H9 (cell line): ENCODE results near the gene MTCH1. TPM values are rescaled to one million over a fixed set of nuclear protein-coding genes. Genes with fewer than 3 reads are reported as not detected.
A peak's percentile ranks its signal among the peaks of the same experiment; 100 is the strongest.

Experiments used
- DNase-seq: peaks from one replicate; pipeline ENCODE4 v3.0.0-alpha.2; 2017
- H2AFZ ChIP-seq: one replicate; pipeline ENCODE4 v1.6.1; 2013; ENCODE audit warnings: mild to moderate bottlenecking, low read length, control low read depth, moderate library complexity
- H2AK5ac ChIP-seq: 2 replicates; pipeline ENCODE4 v1.6.1; 2013; ENCODE audit warnings: low read length, control low read depth, mixed read lengths; ENCODE audit not compliant: insufficient read length
- H2BK120ac ChIP-seq: one replicate; pipeline ENCODE4 v1.6.1; 2013; ENCODE audit warnings: low read depth, mild to moderate bottlenecking, low read length, control low read depth, inconsistent platforms; ENCODE audit not compliant: poor library complexity, severe bottlenecking
- H2BK12ac ChIP-seq: 2 replicates; pipeline ENCODE4 v1.6.1; 2013; ENCODE audit warnings: low read length, control low read depth, mixed read lengths, low read depth; ENCODE audit not compliant: insufficient read length
- H2BK15ac ChIP-seq: 2 replicates; pipeline ENCODE4 v1.6.1; 2013; ENCODE audit warnings: low read depth, low read length, control low read depth
- H2BK20ac ChIP-seq: one replicate; pipeline ENCODE4 v1.6.1; 2013; ENCODE audit warnings: low read depth, mild to moderate bottlenecking, low read length, control low read depth, inconsistent platforms; ENCODE audit not compliant: poor library complexity, severe bottlenecking
- H2BK5ac ChIP-seq: 2 replicates; pipeline ENCODE4 v1.6.1; 2013; ENCODE audit warnings: low read length, control low read depth, mixed read lengths; ENCODE audit not compliant: insufficient read length
- H3K14ac ChIP-seq: 2 replicates; pipeline ENCODE4 v1.6.1; 2013; ENCODE audit warnings: low read length, control low read depth; ENCODE audit not compliant: insufficient read depth
- H3K18ac ChIP-seq: 2 replicates; pipeline ENCODE4 v1.6.1; 2013; ENCODE audit warnings: low read depth, mild to moderate bottlenecking, mixed read lengths, low read length, control low read depth; ENCODE audit not compliant: insufficient read length
- H3K23ac ChIP-seq: 2 replicates; pipeline ENCODE4 v1.6.1; 2013; ENCODE audit warnings: low read length, control low read depth, mixed read lengths, low read depth; ENCODE audit not compliant: insufficient read length
- H3K23me2 ChIP-seq: 2 replicates; pipeline ENCODE4 v1.6.1; 2013; ENCODE audit warnings: low read depth, mild to moderate bottlenecking, mixed read lengths, low read length, control low read depth; ENCODE audit not compliant: insufficient read length, poor library complexity, severe bottlenecking
- H3K27ac ChIP-seq: 2 replicates; pipeline ENCODE4 v1.5.1; 2013; ENCODE audit warnings: low read length, control low read depth, mixed read lengths, low read depth; ENCODE audit not compliant: insufficient read length
- H3K27me3 ChIP-seq: 2 replicates; pipeline ENCODE4 v1.6.1; 2013; ENCODE audit warnings: low read length, control low read depth, inconsistent platforms; ENCODE audit not compliant: insufficient read depth
- H3K4ac ChIP-seq: 2 replicates; pipeline ENCODE4 v1.6.1; 2013; ENCODE audit warnings: low read depth, mild to moderate bottlenecking, control low read depth, inconsistent platforms, low read length, moderate library complexity
- H3K4me1 ChIP-seq: 2 replicates; pipeline ENCODE4 v1.6.1; 2013; ENCODE audit warnings: low read length, control low read depth, inconsistent platforms; ENCODE audit not compliant: insufficient read depth
- H3K4me2 ChIP-seq: 2 replicates; pipeline ENCODE4 v1.6.1; 2013; ENCODE audit warnings: low read length, control low read depth, mixed read lengths; ENCODE audit not compliant: insufficient read length, insufficient read depth
- H3K56ac ChIP-seq: 2 replicates; pipeline ENCODE4 v1.6.1; 2013; ENCODE audit warnings: low read depth, mild to moderate bottlenecking, mixed read lengths, low read length, control low read depth; ENCODE audit not compliant: insufficient read length
- H3K79me1 ChIP-seq: 2 replicates; pipeline ENCODE4 v1.6.1; 2013; ENCODE audit warnings: low read depth, mild to moderate bottlenecking, moderate library complexity, low read length, control low read depth, inconsistent platforms; ENCODE audit not compliant: insufficient read depth, poor library complexity, severe bottlenecking
- H3K79me2 ChIP-seq: 2 replicates; pipeline ENCODE4 v1.6.1; 2013; ENCODE audit warnings: low read length, control low read depth, inconsistent platforms; ENCODE audit not compliant: insufficient read depth
- H3K9ac ChIP-seq: 2 replicates; pipeline ENCODE4 v1.6.1; 2013; ENCODE audit warnings: low read length, control low read depth, mixed read lengths; ENCODE audit not compliant: insufficient read length; ENCODE audit errors: extremely low read depth
- H3K9me3 ChIP-seq: one replicate; pipeline ENCODE4 v1.6.1; 2013; ENCODE audit warnings: low read depth, low read length, inconsistent platforms; ENCODE audit not compliant: control insufficient read depth
- H3T11ph ChIP-seq: one replicate; pipeline ENCODE4 v1.6.1; 2013; ENCODE audit warnings: mild to moderate bottlenecking, low read length, control low read depth, inconsistent platforms
- H4K20me1 ChIP-seq: one replicate; pipeline ENCODE4 v1.6.1; 2013; ENCODE audit not compliant: control insufficient read depth, insufficient read length, insufficient read depth
- H4K5ac ChIP-seq: 2 replicates; pipeline ENCODE4 v1.6.1; 2013; ENCODE audit warnings: low read depth, mild to moderate bottlenecking, mixed read lengths, low read length, control low read depth; ENCODE audit not compliant: insufficient read length
- H4K8ac ChIP-seq: replicated peaks from 2 replicates; pipeline ENCODE4 v1.6.1; 2013; ENCODE audit warnings: low read length, control low read depth, mixed read lengths, low read depth; ENCODE audit not compliant: insufficient read length
- H4K91ac ChIP-seq: 2 replicates; pipeline ENCODE4 v1.6.1; 2013; ENCODE audit warnings: low read depth, mild to moderate bottlenecking, moderate library complexity, mixed read lengths, low read length, control low read depth; ENCODE audit not compliant: insufficient read length
- H3K27ac Mint-ChIP-seq, 3 experiments: 2 replicates in 2 of 3; 3 replicates in 1 of 3; pipeline ENCODE4 v1.8.0; 2020 to 2021; ENCODE audit warnings: mixed read lengths in 3 of 3, mild to moderate bottlenecking in 1 of 3, moderate library complexity in 1 of 3
- H3K27me3 Mint-ChIP-seq: 2 replicates; pipeline ENCODE4 v1.8.0; 2021; ENCODE audit warnings: low read depth, mild to moderate bottlenecking, moderate library complexity, mixed read lengths
- H3K36me3 Mint-ChIP-seq, 3 experiments: 2 replicates in 2 of 3; 3 replicates in 1 of 3; pipeline ENCODE4 v1.8.0; 2020 to 2021; ENCODE audit warnings: low read depth in 3 of 3, mixed read lengths in 3 of 3; ENCODE audit not compliant: insufficient read depth in 1 of 3
- H3K4me1 Mint-ChIP-seq, 2 experiments: 2 replicates each; pipeline ENCODE4 v1.8.0; 2020; ENCODE audit warnings: mixed read lengths in 2 of 2
- H3K4me3 Mint-ChIP-seq, 2 experiments: 2 replicates in 1 of 2; 3 replicates in 1 of 2; pipeline ENCODE4 v1.8.0; 2020 to 2021; ENCODE audit warnings: mild to moderate bottlenecking in 2 of 2, mixed read lengths in 2 of 2, moderate library complexity in 1 of 2
- H3K9me3 Mint-ChIP-seq, 2 experiments: 2 replicates in 1 of 2; 3 replicates in 1 of 2; pipeline ENCODE4 v1.8.0; 2020; ENCODE audit warnings: mild to moderate bottlenecking in 2 of 2, mixed read lengths in 2 of 2, moderate library complexity in 1 of 2
- WGBS: extraction: QIAGEN DNeasy Blood & Tissue Kit; methylation state at CpG from one replicate; pipeline ENCODE4 v1.1.7; 2013; ENCODE audit warnings: missing lambda C conversion rate, low lambda C conversion rate, mixed read lengths; ENCODE audit not compliant: insufficient read length; ENCODE audit errors: extremely low coverage; 5-methylcytosine and 5-hydroxymethylcytosine counted together
- total RNA-seq: library from RNA; stranded (reverse); gene quantifications from 2 replicates; pipeline ENCODE4 v1.2.1, GENCODE V29; 2021
- TF ChIP-seq, protein P1 (sequence below): fragments of 200-600 bp; sonication (generic); conservative IDR thresholded peaks from 3 replicates; pipeline ENCODE4 v1.8.0; 2021; ENCODE audit warnings: antibody characterized with exemption, mild to moderate bottlenecking

Gene MTCH1
- total RNA-seq, 1 experiment from 2014 or later, result 200 TPM

DNA sequence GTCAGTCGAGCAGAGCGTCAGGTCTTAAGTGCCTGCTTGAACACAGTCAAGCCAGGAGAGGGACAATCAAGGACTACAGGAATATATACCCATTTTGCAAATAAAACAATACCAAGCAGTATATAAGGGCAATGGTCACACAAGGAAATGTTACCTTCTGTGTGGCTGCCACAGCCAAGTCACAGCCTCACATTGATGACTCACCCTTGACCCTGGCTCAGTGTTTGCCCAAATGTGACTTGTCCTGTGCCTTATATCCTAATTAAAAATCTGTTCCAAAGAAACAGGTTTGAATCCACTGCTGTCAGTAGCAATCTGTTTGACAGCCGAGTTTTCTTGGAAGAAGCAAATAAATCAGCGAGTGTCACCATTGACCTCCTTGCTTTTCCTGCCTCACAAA lies 65.9 kb downstream of the MTCH1 start:
- peaks cover 0 to 3% of the 10 kb centered on the region in 2 experiments; a peak in 1 of 4 replicates for H3K4me1 Mint-ChIP-seq
- TF ChIP-seq, protein P1, sequence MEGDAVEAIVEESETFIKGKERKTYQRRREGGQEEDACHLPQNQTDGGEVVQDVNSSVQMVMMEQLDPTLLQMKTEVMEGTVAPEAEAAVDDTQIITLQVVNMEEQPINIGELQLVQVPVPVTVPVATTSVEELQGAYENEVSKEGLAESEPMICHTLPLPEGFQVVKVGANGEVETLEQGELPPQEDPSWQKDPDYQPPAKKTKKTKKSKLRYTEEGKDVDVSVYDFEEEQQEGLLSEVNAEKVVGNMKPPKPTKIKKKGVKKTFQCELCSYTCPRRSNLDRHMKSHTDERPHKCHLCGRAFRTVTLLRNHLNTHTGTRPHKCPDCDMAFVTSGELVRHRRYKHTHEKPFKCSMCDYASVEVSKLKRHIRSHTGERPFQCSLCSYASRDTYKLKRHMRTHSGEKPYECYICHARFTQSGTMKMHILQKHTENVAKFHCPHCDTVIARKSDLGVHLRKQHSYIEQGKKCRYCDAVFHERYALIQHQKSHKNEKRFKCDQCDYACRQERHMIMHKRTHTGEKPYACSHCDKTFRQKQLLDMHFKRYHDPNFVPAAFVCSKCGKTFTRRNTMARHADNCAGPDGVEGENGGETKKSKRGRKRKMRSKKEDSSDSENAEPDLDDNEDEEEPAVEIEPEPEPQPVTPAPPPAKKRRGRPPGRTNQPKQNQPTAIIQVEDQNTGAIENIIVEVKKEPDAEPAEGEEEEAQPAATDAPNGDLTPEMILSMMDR, result no peak

More for the DNA sequence above, 65.9 kb downstream of the MTCH1 start:
- Histone ChIP-seq H2BK12ac (no peak overlapping the region), H4K91ac (no peak overlapping the region), H3K4ac (no peak overlapping the region), H3K23ac (no peak overlapping the region), H2BK120ac (no peak overlapping the region), H3K56ac (no peak overlapping the region), H3K79me2 (no peaks in the 10 kb centered on the region), H4K20me1 (no peaks in the 10 kb centered on the region), H2AK5ac (no peak overlapping the region), H3K27ac (no peak overlapping the region), H4K8ac (no peak overlapping the region), H3K18ac (no peak overlapping the region), H4K5ac (no peak overlapping the region), H2BK15ac (no peak overlapping the region), H2AFZ (no peak overlapping the region), H3K9ac (no peak overlapping the region), H3T11ph (no peak overlapping the region), H3K9me3 (no peaks in the 10 kb centered on the region), H3K23me2 (no peaks in the 10 kb centered on the region), H3K27me3 (no peaks in the 10 kb centered on the region), H3K4me2 (no peak overlapping the region), H3K14ac (no peak overlapping the region), H3K79me1 (no peaks in the 10 kb centered on the region), H2BK5ac (no peak overlapping the region), H3K4me1 (no peaks in the 10 kb centered on the region), H2BK20ac (no peak overlapping the region)
- Mint-ChIP-seq H3K27me3 (no peaks in the 10 kb centered on the region), H3K36me3 (peaks cover 0 to 2% (median 0%) of the 10 kb centered on the region in 3 experiments; a peak in 1 of 7 replicates), H3K4me3 (no peak overlapping the region), H3K9me3 (no peaks in the 10 kb centered on the region), H3K27ac (peak overlapping the region in 1 of 3 experiments; percentile 73; a peak in 1 of 7 replicates)
- no CpG with 5 or more reads among the region's 4 CpGs for WGBS
- DNase-seq, result no peak

Other genes starting within 250 kb of the MTCH1 start
- gene CPNE5, start 146.8 kb downstream of the MTCH1 start, total RNA-seq, result 0.29 and 0.52 TPM in 2 replicates
- gene PPIL1, start 111.4 kb downstream of the MTCH1 start, total RNA-seq, result 87.8 and 88.3 TPM in 2 replicates
- 11.8 and 12.7 TPM in 2 replicates for gene C6orf89, start 100.2 kb downstream of the MTCH1 start, total RNA-seq
- not detected in 2 replicates for gene PI16, start 31.5 kb downstream of the MTCH1 start, total RNA-seq
- gene FGD2, start 19.5 kb upstream of the MTCH1 start, total RNA-seq, result 0.09 and 0.13 TPM in 2 replicates
- gene PIM1, start 184.0 kb upstream of the MTCH1 start, total RNA-seq, result 46.7 and 47.5 TPM in 2 replicates